CD1c-positive myeloid dendritic cell (primary cell): ENCODE measurements around the gene GOLGA3.
"Not testable (repeated sequence)": the region's sequence is repeated elsewhere in the genome, so short reads cannot be mapped to it uniquely, and the experiment has no call there.

ENCODE experiments used
- DNase-seq: peaks from one replicate; pipeline ENCODE4 v3.0.0-alpha.2; 2016; ENCODE audit errors: extremely low spot score

GOLGA3 gene

DNA sequence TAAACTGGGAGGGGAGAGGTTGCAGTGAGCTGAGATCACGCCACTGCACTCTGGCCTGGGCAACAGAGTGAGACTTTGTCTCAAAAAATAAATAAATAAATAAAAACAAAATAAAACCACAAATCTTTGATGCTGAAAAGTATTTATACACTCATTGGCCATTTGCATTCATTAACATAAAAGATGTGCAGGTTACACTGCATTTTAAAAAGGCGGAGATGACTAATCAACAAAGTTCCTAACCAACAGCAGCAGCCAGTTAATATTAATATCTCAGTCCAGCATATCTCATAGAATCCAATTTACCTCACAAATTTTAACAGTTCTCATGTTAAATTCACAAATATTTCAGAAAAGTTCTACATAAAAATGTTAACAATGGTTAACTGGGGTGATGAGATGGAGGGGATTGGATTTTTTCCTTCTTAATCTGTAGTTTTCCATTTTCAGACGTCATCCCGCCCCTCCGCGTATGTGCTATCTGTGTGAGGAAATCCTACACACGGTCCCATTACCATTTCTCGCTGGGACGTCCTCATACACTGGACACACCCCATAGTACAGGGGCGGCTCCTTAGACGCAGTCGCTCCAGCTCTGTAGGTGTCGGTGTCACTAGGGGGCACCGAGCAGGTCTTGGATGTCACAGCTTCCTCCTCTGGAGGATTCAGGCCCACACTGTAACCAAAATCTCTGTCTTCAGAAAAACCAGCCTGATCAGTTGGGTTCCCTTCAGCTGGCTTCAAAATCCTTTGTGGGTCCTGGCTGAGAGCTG, 74.3 kb downstream of the GOLGA3 start:
- no peak for DNase-seq

- DNase-seq = not testable (repeated sequence)
Measured at GRCh38 chr12:132753670-132754069, 75.0 kb downstream of the GOLGA3 start.

DNA sequence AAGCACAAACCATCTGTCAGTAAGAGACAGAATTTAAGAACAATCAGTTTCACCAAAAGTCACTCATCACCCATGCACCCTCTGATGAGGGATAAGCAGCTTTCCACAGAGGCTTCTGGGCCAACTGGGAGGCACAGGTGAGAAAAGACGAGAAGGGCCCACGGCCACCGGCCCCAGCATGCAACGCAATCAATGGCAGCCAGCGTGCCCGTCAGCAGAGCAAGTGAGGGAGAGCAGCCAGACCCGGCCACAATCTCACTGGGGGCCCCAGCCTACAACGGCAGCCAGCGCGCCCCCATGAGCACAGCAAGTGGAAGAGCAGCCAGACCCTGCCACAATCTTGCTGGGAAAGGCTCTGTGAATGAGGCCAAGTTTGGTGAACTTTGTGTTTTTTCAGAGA, 80.3 kb downstream of the GOLGA3 start:
- no peak for DNase-seq

DNA sequence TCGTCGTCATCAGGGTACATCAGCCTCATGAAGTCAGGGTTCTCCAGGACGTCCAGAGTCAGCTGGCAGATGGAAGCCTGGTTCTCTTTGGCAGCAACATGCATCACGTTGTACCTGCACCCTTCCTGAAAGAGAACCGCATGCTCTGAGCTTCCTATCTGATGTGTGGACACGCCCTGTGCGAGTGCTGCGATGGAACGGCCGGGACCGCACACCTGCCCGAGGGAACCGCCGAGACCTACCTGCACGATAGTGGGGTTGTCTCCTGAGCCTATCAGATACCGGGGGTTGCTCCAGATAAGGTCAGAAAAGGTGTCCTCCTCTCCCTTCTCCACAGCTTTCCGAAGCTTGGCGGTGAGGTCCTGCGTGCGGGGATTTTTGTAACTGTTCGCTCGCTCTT, 80.8 kb downstream of the GOLGA3 start:
- no peak for DNase-seq

GRCh38 chr12:132747395-132747794, 81.3 kb downstream of the GOLGA3 start:
- no peak for DNase-seq

- no peak for DNase-seq
Measured at GRCh38 chr12:132746613-132747012, 82.1 kb downstream of the GOLGA3 start.

DNA sequence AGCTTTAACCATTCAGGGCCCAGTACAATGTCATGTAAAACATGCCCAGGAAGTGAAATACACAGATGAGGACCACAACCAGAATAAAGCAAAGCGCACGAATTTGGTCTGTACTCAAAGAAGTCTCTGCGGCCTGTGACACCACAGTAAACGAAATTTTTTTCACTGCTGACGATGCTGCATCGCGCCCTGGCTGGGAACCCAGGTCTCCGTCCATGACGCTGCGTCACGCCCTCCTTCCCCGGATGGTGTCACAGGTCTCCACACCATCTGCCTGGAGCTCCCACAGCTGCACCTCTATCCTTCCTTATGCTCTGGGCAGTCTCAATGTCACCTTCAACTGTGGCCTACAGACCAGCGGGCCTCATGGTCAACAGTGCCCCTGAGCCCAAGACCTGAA, 84.8 kb downstream of the GOLGA3 start:
- DNase-seq = no peak

DNA sequence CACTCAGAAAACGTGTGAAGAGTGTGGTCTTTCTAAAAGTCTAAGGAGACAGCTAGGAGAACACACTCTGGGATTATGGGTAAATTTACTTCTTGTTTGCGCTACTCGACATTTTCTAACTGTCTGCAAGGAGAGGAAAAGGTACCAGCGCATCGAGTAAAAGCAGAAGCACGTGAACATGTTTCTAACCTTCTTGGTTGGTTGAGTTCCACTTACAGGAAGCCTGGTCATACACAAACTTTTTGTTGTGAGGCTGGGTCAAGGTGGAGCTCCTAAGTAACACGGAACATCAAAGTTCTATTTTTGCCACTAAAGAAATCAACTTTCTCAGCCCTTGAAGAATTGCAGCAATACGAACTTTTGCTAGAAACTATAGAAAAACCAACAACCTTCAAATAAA, 87.0 kb downstream of the GOLGA3 start:
- no peak for DNase-seq

- DNase-seq = no peak
Measured at GRCh38 chr12:132740652-132741051, 88.0 kb downstream of the GOLGA3 start.

DNA sequence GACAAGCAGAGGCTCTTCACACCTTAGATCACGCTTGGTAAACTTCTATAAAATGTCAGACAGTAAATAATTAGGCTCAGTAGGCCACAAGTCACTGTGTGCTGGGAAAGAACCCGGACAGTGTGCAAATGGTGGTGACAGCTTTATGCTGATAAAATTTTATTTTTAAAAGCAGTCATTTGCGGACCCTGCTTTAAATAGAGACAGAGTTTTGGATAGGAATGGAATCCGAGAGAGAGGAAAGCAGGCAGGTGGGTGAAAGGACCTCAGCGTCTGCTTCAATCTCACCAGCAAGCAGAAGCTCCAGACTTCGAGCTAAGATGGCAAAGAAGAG, 88.4 kb downstream of the GOLGA3 start:
- DNase-seq = no peak

- DNase-seq = no peak
Measured at GRCh38 chr12:132739600-132740312, 88.9 kb downstream of the GOLGA3 start.

- no peak for DNase-seq
Measured at GRCh38 chr12:132736913-132737312, 91.8 kb downstream of the GOLGA3 start.

GRCh38 chr12:132736378-132736777, 92.3 kb downstream of the GOLGA3 start:
- no peak for DNase-seq

- DNase-seq = no peak
Measured at GRCh38 chr12:132735496-132735895, 93.2 kb downstream of the GOLGA3 start.

GRCh38 chr12:132734206-132734605, 94.5 kb downstream of the GOLGA3 start:
- no peak for DNase-seq

- DNase-seq = no peak
Measured at GRCh38 chr12:132731574-132731973, 97.1 kb downstream of the GOLGA3 start.

DNA sequence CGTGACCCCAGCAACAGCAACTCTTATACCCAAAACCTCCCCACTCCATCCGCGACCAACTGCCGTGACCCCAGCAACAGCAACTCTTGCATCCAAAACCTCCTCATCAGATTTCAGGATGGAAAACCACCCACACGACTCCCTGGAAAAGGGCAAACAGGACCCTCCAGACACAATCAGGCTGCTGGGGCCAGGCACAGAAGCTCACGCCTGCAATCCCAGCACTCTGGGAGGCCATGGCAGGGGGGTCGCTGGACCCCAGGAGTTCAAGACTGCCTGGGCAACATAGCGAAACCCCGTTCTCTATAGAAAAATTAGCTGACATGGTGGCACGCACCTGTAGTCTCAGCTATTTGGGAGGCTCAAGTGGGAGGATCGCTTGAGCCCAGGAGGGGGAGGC, 98.3 kb downstream of the GOLGA3 start:
- DNase-seq = no peak

GRCh38 chr12:132729541-132730320, 98.9 kb downstream of the GOLGA3 start:
- peak; percentile 6 for DNase-seq

DNA sequence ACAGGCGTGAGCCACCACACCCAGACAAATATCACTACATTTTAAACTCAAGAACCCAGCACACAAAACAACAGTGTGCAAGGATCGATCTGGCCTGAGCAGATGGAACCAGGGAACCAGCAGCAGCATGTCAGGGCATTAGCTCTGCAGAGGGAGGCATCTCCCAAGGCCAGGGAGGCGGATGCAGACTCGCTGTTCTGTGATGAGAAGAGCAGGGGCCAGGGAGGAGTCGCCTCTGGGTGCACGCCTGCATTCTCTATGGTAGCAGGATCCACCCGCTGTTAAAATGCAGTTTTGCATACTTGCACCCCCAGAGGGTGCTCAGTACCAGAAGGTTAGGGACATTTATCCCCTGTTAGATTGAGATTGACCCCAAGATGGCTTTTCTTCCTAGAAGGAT, 100.2 kb downstream of the GOLGA3 start:
- DNase-seq = no peak

DNA sequence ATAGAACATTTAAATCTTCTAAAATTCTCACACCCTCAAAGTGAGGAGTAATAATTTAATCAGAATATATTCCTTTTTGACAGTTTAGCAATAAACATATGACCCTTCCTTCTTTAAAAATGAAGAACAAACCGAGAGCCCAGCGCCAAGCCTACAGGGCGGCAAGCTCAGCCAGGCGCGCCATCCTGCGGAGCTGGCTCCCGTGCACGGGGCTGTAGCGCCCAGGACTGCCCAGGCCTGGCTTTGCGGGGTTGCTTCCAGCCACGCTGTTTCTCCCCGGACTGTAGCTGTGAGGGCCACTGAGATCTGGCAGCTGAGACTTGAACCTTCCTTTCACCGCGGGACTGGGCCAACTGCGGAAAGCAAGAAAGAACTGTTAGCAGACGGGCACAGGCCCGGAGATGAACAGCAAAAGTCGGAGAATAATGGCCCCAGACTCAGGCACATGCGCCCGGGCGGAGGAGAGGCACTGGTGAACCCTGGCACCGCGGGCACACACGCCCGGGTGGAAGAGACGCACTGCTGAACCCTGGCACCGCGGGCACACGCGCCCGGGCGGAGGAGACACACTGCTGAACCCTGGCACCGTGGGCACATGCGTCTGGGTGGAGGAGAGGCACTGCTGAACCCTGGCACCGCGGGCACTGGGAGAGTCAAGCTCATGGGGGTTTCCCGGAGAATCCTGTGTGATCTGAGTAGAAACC, 101.4 kb downstream of the GOLGA3 start:
- DNase-seq = no peak

- no peak for DNase-seq
Measured at GRCh38 chr12:132726386-132726785, 102.3 kb downstream of the GOLGA3 start.
